GM12892 (cell line): ENCODE results near the gene GGACT.
"Not testable (repeated sequence)": the region's sequence is repeated elsewhere in the genome, so short reads cannot be mapped to it uniquely, and the experiment has no call there.

Experiments
- DNase-seq: peaks from one replicate; pipeline ENCODE4 v3.0.0; 2011; ENCODE audit not compliant: insufficient read length
- FAIRE-seq: peaks from 2 replicates; lab custom pipeline; 2011; peaks lifted over from hg19 to GRCh38; lab: Jason Lieb, UNC
- POLR2A ChIP-seq: IDR thresholded peaks from 2 replicates; pipeline ENCODE4 v1.6.1; 2011; ENCODE audit warnings: low read depth, low read length, control low read depth
- POLR2AphosphoS5 ChIP-seq: IDR thresholded peaks from 2 replicates; pipeline ENCODE4 v1.6.1; 2011; ENCODE audit warnings: low read depth, low read length, control low read depth
- TAF1 ChIP-seq: IDR thresholded peaks from 2 replicates; pipeline ENCODE4 v1.6.1; 2011; ENCODE audit warnings: low read depth, mild to moderate bottlenecking, control low read depth, low read length, borderline replicate concordance

GGACT gene

GRCh38 chr13:100533588-100534041 is 55.0 kb downstream of the GGACT start:
- DNase-seq: no peak
- FAIRE-seq: no peak
- TF ChIP-seq POLR2A (no peak), TAF1 (no peak), POLR2AphosphoS5 (no peak)

- DNase-seq: no peak
- FAIRE-seq: no peak
- TF ChIP-seq POLR2AphosphoS5: no peak
- no peak for TF ChIP-seq TAF1
- TF ChIP-seq POLR2A: no peak
Observed at GRCh38 chr13:100532836-100533435, 55.7 kb downstream of the GGACT start.

GRCh38 chr13:100532090-100532766 is 56.4 kb downstream of the GGACT start:
- FAIRE-seq (no peak), DNase-seq (no peak)
- TF ChIP-seq POLR2A (no peak), POLR2AphosphoS5 (no peak), TAF1 (no peak)

DNA sequence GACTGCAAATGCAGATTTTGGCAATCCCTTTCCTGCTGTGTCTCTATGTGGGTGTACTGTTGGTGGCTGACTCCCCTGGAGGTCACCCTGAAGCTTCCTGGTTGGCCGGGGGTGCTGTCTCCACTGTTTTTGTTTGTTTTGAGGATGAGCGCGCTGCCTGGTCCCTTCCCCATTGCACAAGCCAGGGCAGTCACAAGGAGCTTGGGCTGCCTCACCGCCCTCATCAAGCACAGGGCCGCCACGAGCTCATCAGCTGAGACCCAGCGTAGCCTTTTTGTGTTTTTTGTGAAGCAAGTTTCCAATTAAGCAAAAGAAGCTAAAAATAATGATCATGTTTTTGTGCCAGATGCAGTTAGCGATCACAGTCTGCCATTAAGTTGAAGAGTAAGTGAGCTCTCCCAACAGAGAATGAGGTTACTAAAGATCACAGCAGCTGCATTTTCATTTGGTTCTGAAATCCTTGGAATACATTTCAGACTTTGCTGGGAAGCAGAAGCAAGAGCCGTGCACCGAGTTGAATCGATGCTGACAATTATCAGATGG is 57.8 kb downstream of the GGACT start:
- no peak for DNase-seq
- FAIRE-seq: no peak
- TF ChIP-seq POLR2A (no peak), POLR2AphosphoS5 (no peak)

- TF ChIP-seq POLR2AphosphoS5 (no peak), POLR2A (no peak), TAF1 (no peak)
- FAIRE-seq: no peak
- no peak for DNase-seq
Observed at GRCh38 chr13:100529666-100530377, 58.8 kb downstream of the GGACT start.

- DNase-seq (no peak), FAIRE-seq (no peak)
- TF ChIP-seq POLR2AphosphoS5 (no peak), POLR2A (no peak), TAF1 (no peak)
Observed at GRCh38 chr13:100528820-100529219, 59.8 kb downstream of the GGACT start.

DNA sequence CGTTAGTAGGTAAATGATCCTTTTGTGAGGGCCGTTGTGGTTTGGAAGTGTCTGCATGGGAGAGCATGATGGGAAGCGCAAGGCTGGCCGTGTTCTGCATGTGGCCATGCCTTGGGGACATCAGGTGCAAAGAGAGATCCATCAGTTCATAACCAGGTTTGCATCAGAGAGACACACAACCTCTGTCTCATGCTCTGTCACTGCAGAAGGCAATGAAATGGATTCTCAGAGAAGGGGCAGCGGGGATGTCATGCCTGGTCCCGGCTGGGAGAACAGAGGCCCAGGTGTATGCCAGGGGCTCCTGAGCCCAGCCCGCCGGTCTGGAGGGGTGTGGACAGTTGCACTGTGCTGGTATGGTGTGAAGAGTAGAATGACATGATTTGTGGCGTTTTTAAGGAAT is 60.2 kb downstream of the GGACT start:
- TF ChIP-seq POLR2A (no peak), POLR2AphosphoS5 (no peak), TAF1 (no peak)
- DNase-seq (no peak), FAIRE-seq (no peak)

DNA sequence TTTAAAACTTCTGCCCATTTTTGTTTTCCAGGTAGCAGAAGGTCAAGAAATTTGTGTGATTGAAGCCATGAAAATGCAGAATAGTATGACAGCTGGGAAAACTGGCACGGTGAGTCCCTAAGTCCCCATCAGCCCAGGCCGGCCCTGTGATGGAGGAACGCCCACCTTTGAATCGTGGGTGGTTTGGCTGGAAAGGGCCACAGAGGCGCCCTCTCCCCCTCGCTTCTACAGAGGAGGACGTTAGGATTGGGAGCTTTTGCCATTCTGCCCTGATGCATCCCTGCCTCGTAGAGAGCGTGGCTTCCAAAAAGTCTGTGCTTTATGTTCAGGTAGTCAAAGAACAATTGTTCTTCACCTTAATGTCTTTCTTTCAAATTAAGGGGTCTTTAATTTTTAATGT is 60.9 kb downstream of the GGACT start:
- FAIRE-seq (no peak), DNase-seq (no peak)

DNA sequence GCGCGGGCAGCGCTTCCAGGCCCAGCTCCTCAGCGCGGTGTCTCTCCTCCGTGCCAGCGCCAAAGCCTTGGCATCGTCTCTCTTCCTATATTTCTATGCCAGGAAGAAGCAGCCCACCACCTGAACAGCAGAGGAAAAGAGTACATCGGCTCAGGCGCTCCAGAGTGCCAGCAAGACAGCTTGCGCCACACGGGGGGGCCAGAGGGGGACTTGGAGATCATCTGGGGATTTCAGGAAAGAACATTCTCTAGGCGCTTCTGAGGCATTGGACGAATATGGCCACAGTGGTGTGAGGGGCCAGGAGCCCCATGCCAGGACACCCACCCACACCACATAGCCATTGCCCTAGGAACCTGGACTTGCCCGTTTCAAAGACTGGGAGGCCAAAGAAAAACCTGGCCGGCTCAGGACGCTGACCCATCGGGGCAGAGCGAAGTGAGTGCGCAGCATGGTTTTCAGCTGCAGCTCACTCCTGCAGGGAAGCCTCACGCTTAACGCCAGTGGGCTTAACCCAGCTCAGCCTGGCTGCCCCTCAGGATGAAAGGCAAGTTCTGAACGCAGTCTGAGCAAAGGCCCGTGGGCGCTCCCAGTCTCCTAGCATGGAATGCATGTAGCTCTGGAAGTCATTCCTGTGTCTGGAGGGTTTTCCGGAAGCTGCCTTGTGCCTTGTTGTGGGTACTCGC is 62.1 kb downstream of the GGACT start:
- FAIRE-seq: no peak
- TF ChIP-seq POLR2AphosphoS5 (no peak), TAF1 (no peak), POLR2A (no peak)
- DNase-seq: no peak

More for the DNA sequence above, 60.9 kb downstream of the GGACT start:
- TF ChIP-seq POLR2AphosphoS5: no peak
- TF ChIP-seq POLR2A: no peak
- TF ChIP-seq TAF1: no peak

GRCh38 chr13:100525453-100526317 is 62.9 kb downstream of the GGACT start:
- TF ChIP-seq POLR2A (no peak), POLR2AphosphoS5 (no peak), TAF1 (no peak)
- DNase-seq (no peak), FAIRE-seq (no peak)

- DNase-seq, FAIRE-seq: not testable (repeated sequence)
Observed at GRCh38 chr13:100524688-100525087, 63.9 kb downstream of the GGACT start.

GRCh38 chr13:100523981-100524386 is 64.6 kb downstream of the GGACT start:
- TF ChIP-seq POLR2AphosphoS5: no peak
- no peak for TF ChIP-seq TAF1
- no peak for TF ChIP-seq POLR2A
- DNase-seq: no peak
- FAIRE-seq: no peak
